Activated T-cell treated with anti-CD3 and anti-CD28 coated beads for 4 hours (primary cell): Measurements from ENCODE around the gene SCGB1D2.
"Not testable (repeated sequence)": the region's sequence is repeated elsewhere in the genome, so short reads cannot be mapped to it uniquely, and the experiment has no call there.

Experiments
- DNase-seq: peaks from one replicate; pipeline ENCODE4 v3.0.0-alpha.2; 2020

Gene SCGB1D2, protein sequence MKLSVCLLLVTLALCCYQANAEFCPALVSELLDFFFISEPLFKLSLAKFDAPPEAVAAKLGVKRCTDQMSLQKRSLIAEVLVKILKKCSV

DNA sequence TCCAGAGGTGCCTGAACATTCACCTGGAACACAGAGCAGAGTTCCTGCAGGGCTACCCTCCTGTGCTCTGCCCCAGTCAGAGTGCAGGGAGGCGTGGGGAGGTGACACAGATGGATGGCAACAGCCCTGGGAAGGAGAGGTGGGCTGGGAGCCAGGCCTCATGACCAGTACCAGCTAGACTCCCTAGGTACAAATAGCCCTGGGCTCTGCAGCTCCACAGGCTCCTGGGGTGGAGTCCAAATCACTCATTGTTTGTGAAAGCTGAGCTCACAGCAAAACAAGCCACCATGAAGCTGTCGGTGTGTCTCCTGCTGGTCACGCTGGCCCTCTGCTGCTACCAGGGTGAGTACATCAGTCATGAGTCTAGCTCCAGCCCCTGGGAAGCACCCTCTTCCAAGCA lies at the start of gene SCGB1D2:
SCGB1D2 (plus strand) TSS at position 219 of the 400 bp plus-strand sequence; CDS start at position 288, 69 bp downstream.
- DNase-seq, result no peak

DNA sequence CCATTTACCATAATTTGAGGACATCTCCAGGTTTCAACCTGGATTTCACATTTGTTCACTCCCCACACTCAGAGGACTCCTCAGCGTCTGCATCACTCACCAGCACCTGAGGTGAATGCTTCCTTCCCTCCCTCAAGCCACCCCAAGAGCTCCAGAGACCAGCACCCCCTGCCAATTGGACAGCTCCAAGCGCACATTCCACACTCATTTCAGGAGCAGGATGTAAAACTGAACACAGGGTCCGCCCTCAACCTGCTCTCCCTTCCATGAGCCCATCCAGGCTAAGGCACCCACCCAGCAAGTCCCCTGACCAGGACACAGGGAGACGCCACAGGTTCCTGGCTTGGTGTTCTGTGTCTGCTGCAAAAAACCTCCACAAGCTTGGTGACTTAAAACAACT lies 48.1 kb upstream of the SCGB1D2 start:
- no peak for DNase-seq

DNA sequence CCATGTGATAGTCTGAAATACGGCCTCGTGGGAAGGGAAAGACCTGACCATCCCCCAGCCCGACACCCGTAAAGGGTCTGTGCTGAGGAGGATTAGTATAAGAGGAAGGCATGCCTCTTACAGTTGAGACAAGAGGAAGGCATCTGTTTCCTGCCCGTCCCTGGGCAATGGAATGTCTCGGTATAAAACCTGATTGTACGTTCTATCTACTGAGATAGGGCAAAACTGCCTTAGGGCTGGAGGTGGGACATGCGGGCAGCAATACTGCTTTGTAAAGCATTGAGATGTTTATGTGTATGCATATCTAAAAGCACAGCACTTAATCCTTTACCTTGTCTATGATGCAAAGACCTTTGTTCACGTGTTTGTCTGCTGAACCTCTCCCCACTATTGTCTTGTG lies 47.0 kb upstream of the SCGB1D2 start:
- DNase-seq, result not testable (repeated sequence)

DNA sequence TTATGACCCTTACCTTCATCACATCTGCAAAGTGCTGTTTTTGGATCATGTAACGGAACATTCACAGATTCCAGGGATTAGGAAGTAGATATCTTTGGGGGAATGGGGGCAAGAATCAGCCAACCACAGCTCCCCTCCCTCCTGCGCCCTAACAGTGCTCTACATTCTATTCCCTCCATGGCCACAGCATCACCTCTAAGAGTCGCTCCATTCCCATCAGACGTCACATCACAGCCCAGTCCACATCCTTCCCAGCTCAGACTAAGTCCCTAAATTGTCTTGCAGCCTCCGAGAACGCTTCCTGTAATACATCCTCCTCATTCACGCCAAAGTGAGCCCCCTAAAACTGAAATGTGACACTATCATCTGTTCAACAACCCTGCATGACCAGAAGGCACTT lies 46.1 kb upstream of the SCGB1D2 start:
- DNase-seq, result no peak

DNA sequence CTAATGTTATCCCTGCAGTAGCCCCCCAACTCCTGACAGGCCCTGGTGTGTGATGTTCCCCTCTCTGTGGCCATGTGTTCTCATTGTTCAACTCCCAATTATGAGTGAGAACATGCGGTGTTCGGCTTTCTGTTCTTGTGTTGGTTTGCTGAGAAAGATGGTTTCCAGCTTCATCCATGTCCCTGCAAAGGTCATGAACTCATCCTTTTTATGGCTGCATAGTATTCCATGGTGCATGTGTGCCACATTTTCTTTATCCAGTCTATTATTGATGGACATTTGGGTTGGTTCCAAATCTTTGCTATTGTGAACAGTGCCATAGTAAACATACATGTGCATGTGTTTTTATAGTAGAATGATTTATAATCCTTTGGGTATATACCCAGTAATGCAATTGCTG lies 44.6 kb upstream of the SCGB1D2 start:
- not testable (repeated sequence) for DNase-seq

DNA sequence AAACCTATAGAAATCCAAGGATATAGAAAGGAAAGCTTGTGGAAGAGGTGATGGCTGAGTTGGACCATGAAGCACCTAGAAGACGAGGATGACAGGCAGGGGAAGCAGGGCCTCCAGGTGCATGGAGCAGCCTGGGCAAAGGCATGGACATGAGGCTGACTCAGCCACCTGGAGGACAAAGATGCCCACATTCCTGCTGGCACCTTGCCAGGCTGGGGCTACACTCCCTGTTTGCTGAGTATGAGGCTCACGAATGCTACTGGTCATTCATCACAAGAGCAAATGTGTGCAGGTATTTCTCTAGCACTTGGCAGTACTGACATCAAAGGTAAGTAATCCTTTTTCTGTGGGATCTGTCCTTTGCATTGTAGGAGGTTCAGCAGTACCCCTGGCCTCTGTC lies 40.7 kb upstream of the SCGB1D2 start:
- no peak for DNase-seq

DNA sequence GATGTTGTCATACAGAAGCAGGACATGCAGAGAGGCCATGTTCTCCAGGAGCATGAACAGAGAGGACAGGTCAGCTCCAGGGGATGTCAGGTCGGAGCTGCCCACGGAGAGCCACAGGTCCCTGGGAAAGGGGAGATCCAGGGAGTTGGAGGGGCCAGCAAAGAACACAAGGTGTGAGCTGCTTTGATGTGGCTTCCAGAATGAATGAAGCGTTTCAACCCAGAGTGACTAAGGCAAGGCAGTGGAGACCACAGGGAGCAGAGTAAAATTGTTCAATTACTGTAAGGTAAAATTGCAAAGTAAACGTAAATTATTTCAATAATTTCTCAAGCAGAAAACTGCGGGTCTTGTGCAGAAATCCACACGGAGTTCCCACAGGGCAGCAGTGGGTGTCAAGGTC lies 39.1 kb upstream of the SCGB1D2 start:
- no peak for DNase-seq

DNA sequence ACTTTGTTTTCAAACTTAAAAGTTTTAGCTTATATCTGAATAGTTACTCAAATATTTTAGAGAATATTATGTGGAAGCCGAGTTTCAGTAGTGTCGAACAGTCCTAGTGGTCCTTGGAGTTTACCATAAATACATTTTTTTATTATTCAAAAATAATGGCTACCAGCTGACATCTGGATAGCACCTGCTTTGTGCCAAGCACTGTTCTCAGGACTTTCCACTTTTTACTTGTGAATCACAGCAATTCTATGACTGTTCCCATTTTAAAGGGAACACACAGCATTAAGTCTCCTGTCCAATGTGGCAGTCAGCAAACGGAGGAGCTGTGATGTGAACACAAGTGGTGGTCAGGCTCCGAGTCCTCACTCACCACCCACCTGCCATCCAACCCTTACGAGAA lies 37.6 kb upstream of the SCGB1D2 start:
- DNase-seq, result no peak

DNA sequence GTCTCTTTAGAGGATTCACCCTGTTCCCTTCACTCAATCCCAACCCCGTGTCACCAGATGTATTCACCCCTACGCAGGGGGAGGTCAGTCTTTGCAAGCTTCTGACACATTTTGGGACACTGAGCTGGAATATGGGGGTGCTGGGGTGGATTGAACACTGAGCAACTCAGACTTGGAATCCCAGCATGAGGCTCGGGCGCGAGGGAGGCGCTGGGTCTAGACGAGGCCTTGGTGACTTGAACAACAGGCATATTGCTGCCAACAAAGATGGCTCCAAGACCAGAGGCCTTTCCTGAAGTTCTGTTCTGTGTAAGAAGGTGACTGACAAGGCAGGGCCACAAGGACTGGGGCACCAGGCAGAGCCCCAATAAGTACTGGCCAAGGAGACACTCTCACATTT lies 36.6 kb upstream of the SCGB1D2 start:
- DNase-seq, result no peak

DNA sequence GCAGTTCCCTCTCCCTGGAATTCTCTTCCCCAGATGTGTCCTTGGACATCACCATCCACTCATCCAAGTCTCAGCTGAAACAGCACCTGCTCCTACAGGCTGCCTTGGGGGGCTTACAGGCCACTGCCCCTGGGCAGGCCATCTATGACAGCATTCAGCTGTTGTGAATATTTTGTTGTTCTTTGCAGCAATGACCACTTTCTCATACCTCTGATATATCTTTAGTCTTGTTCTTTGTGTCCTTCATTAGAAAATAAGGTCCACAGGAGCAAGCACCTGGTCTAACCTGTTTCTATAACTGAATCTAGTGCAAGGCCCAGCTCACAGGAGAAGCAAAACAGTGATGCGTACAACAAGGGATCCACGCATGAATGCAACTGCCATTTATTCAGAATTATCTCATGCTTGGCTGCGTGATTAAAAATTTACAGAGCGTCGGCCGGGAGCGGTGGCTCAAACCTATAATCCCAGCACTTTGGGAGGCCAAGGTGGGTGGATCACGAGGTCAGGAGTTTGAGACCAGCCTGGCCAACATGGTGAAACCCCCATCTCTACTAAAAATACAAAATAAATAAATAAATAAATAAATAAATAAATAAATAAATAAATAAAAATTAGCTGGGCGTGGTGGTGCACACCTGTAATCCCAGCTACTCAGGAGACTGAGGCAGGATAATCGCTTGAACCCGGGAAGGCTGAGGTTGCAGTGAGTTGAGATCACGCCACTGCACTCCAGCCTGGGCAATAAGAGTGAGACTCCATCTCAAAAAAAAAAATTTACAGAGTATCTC lies 35.6 kb upstream of the SCGB1D2 start:
- not testable (repeated sequence) for DNase-seq

DNA sequence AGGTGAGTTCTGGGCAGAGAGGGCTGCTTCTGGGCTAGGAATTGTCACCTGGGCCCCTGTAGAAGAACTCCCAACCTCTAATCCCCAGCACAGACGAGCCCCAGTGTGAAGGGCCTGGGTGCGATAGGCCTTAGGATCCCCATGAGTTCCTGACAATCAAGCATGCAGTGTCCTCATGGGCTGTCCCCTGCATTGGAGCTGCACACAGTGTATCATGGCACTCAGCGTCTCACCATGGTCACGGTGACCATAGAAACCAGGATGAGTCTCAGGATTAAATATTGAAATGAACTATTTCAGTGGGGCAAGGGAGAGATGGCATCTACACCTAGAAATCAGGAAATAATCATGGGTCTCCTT lies 33.3 kb upstream of the SCGB1D2 start:
- DNase-seq, result no peak

DNA sequence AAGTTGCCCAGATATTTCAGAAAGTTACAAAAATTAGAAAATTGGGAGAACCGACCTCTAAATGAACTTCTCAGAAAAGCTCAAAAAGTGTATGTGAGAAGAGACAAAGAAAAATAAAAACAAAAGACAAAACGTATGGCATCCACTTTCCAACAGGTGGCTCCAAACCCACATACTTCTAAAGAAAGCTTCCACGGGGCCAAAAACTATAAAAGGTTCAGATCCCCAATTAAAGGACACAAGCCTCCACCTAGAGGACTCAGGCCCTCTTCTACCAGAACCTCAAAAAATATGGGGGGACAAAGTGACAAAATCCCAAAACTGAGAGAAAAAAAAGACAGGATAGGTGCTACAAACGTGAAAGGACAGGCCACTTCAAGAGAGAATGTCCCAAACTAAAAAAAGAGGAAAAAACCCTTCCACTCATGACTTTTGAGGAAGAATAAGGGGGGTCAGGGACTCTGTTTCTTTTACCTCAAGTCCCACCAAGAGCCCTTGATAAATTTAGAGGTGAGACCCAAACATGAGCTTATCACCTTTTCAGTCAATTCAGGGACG lies 24.8 kb upstream of the SCGB1D2 start:
- DNase-seq, result no peak

DNA sequence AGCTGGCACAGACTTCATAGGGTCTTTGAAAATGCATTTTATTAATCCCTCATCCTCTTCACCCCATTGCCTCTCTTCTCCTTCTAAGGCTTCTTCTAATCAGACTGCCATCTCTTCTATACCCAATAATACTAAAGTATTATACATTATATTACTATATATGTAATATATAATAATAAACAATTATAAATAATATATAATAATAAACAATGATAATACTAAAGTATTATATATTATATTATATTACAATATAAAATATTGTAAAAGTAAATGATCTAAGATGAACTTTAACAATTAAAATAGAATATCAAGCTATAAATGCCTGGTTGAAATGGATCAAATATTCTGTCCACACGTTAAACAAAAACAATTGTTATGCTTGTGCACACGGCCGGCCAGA lies 20.5 kb upstream of the SCGB1D2 start:
- DNase-seq, result no peak

DNA sequence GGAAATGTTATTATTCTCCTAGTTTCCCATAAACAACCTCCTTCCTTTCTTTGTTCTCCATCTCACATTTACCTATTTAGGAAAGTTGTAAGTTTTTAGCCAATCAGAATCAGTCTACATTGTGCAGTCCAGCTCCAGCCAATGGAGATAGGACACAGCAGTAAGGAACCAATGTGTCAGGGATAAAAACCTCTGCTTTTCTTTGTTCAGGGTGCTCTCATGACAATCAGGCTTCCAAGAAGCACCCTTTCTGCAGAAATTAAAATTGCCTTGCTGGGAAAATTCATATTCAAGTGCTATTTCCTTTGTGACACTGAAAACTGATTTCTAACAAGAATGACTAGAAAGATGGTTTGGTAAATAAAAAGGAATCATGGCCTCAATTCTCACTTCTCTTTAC lies 18.9 kb upstream of the SCGB1D2 start:
- no peak for DNase-seq

DNA sequence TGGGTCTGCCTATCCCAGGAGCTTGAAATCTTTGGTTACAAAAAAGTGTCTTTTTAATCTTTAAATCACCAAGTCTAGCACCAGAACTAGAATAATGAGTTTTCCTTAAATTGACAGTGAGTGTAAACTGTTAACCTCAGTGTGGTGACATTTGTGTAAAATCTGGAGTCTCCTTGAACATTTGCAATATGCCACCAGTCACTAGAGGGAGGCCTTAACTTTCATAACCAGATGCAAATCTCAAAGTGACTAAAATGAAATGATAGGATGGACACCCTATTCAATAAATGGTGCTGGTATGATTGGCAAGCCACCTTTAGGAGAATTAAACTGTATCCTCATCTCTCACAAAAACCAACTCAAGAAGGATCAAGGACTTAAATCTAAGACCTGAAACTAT lies 8.3 kb upstream of the SCGB1D2 start:
- DNase-seq, result no peak

DNA sequence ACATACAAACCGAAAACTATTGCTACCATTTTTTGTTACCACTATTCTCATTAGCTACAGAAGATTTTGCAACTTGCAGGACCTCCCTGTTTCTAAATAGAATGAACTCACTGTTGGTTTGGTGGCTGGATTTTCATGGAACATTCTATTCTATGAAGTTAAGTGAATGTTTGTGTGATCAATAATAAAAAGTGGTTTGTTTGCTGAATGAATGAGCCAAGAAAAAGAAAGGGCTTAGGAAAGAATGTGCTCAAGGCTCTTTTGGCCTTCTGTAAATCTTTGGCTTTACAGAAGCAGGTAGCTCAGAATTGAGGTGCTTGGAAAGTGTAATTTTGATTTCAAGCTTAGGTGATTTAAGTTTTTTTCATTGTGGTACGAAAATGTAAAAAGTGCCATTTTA lies 5.9 kb upstream of the SCGB1D2 start:
- DNase-seq, result no peak

DNA sequence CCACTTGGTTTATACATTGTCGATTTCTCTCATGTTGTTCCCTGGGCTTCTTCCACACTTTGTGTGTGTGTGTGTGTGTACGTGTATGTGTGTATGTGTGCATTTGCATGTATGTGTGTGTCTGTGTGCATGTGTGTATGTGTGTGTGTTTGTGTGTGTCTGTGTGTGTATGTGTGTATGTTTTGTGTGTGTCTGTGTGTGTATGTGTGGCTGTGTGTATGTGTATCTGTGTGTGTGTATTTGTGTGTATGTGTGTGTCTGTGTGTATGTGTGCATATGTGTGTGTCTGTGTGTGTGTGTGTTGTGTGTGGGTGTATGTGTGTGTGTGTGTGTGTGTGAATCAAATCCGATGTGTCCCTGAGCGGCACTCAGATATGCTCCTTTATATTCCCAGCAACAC lies 4.5 kb upstream of the SCGB1D2 start:
- no peak for DNase-seq

DNA sequence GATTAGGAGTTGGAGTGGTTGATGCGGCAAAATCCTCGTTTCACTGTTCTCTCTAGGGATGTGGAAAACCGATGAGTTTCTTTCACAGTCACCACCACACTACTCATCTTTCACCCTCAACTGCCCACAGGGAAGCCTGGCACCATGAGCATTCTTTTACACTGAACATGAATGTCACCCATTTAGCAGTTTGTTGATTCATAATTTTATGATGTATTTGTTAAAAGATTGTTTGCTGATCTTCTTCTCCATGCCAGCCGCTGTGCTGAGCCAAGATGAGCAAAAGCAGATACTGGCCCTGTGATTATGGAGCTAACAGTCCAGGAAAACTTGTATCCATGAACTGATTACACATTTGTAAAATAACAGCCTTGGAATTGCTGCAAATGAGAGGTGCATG lies 3.9 kb upstream of the SCGB1D2 start:
- no peak for DNase-seq

DNA sequence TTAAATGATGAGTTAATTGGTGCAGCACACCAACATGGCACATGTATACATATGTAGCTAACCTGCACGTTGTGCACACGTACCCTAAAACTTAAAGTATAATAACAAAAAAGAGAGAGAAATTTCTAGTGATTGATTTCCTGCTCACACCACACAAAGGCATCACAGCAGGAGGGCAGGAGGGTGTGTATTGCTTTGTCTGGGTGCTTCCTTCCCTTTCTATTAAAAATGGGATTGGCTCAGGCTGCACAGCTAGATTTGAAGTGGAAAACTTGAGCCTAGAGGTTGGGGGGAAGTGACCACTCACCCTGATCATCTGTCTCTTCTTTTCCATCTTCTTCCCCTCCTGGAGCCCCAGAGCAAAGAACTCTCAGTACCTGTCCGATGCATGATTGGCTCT lies 944 bp upstream of the SCGB1D2 start:
- no peak for DNase-seq

DNA sequence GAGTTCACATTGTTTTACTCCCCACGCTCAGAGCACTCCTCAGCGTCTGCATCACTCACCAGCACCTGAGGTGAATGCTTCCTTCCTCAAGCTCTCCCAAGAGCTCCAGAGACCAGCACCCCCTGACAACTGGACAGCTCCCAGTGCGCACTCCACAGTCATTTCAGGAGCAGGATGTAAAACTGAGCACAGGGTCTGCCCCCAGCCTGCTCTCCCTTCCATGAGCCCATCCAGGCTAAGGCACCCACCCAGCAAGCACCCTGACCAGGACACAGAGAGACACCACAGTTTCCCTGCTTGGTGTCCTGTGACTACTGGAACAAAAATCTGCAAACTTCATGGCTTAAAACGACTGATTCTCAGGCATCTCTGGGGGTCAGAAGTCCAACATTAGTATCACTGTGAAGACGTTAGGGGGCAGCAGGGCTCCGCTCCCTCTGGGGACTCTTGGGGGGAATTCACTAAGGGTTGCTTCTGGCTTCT lies 3.3 kb downstream of the SCGB1D2 start:
- DNase-seq, result no peak

DNA sequence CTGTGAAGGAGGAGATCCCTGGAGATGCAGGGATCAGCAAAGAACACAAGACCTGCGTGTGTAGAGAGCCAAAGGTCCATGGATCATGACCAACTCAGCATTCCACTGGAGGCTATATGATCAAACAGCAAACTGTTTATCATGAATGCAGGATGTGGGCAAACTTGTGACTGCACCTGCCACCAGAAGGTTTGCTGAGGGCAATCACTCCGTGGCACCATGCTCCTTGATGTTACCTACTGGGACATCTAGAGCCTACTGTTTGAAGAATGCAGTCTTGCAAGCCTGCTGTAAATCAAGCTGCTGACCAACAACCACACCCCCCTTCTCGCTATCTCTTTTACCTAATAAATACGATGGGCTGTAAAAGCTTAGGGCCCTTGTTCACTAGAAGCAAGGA lies 9.7 kb downstream of the SCGB1D2 start:
- no peak for DNase-seq

DNA sequence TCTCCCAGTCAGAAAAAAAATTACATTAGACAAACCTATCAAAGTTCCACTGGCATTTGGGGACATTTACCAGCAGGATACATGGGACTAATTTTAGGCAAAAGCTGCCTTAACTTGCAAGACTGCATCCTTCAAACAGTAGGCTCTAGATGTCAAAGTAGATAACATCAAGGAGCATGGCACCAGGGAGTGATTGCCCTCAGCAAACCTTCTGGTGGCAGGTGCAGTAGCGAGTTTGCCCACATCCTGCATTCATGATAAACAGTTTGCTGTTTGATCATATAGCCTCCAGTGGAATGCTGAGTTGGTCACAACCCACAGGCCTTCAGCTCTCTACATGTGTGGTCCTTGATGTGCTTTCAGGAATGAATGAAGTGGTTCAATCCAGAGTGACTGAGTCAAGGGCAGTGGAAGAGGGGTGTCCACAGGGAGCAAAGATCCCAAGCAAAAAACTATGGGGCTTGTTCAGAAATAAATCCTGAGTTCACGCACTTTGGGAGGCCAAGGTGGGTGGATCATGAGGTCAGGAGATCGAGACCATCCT lies 12.0 kb downstream of the SCGB1D2 start:
- no peak for DNase-seq

DNA sequence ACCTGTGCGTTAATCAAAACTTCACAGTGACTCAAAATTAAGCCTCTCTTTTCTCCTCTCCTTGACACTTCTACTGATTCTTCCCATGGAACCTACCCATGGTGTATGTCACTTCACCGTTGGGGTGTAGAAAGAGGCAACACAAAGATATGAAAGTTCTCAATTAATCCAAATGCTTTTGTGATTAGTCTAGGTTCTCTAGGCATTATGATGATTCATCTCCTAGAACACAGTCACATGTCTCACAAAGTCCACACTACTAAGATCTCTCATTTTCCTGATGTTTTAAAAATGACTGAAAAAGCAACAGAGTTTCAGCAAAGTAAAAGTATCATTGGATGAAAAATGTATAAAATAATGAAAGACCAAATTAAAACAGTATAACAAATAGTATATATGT lies 14.2 kb downstream of the SCGB1D2 start:
- no peak for DNase-seq

DNA sequence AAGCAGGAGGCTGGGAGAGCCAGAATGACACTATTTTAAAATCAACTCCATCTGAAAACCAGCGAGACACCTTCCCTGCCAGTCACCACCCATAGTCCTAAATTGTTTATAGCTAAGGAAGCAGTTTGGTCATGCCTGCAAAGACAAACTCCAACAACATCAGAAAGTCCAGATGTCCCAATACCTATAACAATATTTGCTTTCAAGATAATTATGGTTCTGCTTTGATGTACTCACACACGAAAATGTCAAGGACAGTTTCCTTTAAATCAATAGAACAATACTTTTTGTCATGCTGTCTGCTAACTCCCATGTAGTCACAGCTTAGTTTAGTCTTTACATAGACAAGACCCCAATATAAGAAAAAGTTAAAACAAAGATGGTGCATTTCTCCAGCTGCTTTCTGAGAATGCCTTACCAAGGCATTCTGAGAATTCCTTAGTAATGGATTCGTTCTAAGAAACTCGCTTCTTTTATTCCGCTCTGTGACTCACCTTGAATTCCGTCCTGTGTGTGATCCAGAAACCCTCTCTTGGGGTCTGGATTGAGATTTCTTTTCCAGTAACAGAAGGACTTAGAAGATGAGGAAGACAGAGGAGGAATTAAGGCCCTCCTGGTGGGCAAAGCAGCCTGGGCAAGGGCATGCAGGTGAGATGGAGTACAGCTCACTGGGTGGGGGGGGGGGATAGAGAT lies 18.4 kb downstream of the SCGB1D2 start:
- DNase-seq, result no peak
